Tibial nerve (tissue), 4 donors: ENCODE measurements around the gene CGNL1.

Experiments used
- EP300 ChIP-seq, 2 donors: sonication (generic); formaldehyde crosslinking; IDR thresholded peaks; one replicate each; pipeline ENCODE4 v1.6.1; 2017; ENCODE audit warnings: antibody characterized with exemption in 2 of 2, mild to moderate bottlenecking in 1 of 2
- POLR2A ChIP-seq, 2 donors: fragments of 450-650 bp; IDR thresholded peaks; one replicate each; pipeline ENCODE4 v1.6.1; 2017; ENCODE audit warnings: antibody characterized with exemption in 2 of 2, mild to moderate bottlenecking in 2 of 2, moderate library complexity in 2 of 2
- TF ChIP-seq, protein P1 (sequence below), 5 experiments: fragments of 200-600 bp in 3 of 5; fragments of 450-650 bp in 2 of 5; sonication (generic) in 3 of 5; IDR thresholded peaks; one replicate each; pipeline ENCODE4 v1.5.1; 2016 to 2019; ENCODE audit warnings: antibody characterized with exemption in 5 of 5, mild to moderate bottlenecking in 3 of 5, moderate library complexity in 2 of 5

- TF ChIP-seq, protein P1, sequence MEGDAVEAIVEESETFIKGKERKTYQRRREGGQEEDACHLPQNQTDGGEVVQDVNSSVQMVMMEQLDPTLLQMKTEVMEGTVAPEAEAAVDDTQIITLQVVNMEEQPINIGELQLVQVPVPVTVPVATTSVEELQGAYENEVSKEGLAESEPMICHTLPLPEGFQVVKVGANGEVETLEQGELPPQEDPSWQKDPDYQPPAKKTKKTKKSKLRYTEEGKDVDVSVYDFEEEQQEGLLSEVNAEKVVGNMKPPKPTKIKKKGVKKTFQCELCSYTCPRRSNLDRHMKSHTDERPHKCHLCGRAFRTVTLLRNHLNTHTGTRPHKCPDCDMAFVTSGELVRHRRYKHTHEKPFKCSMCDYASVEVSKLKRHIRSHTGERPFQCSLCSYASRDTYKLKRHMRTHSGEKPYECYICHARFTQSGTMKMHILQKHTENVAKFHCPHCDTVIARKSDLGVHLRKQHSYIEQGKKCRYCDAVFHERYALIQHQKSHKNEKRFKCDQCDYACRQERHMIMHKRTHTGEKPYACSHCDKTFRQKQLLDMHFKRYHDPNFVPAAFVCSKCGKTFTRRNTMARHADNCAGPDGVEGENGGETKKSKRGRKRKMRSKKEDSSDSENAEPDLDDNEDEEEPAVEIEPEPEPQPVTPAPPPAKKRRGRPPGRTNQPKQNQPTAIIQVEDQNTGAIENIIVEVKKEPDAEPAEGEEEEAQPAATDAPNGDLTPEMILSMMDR (IDR thresholded peaks at IDR 0.05): no peak
- TF ChIP-seq POLR2A (IDR thresholded peaks at IDR 0.05): no peak
- no peak for TF ChIP-seq EP300 (IDR thresholded peaks at IDR 0.05)
Observed at GRCh38 chr15:57363661-57364060, 12.6 kb upstream of the CGNL1 start.
